ENCODE data around the gene NLE1. TPM values are rescaled to one million over a fixed set of nuclear protein-coding genes. Genes with fewer than 3 reads are reported as not detected.
"Not testable (repeated sequence)": the region's sequence is repeated elsewhere in the genome, so short reads cannot be mapped to it uniquely, and the experiment has no call there.

NLE1 gene
- total RNA-seq, 1 donor from 2014 or later: 20.0 TPM

GRCh38 chr17:35162755-35163154 lies 20.7 kb upstream of the NLE1 start:
- no peak for DNase-seq (ENCODE audit: low spot score)

- no peak for DNase-seq (ENCODE audit: low spot score)
Observed at GRCh38 chr17:35161281-35161761, 19.2 kb upstream of the NLE1 start.

- DNase-seq (ENCODE audit: low spot score): no peak
Observed at GRCh38 chr17:35160354-35161201, 18.5 kb upstream of the NLE1 start.

- DNase-seq (ENCODE audit: low spot score): no peak
Observed at GRCh38 chr17:35159940-35160339, 17.8 kb upstream of the NLE1 start.

GRCh38 chr17:35155246-35155645 lies 13.1 kb upstream of the NLE1 start:
- no peak for DNase-seq (ENCODE audit: low spot score)

- no peak for DNase-seq (ENCODE audit: low spot score)
Observed at GRCh38 chr17:35154196-35155165, 12.4 kb upstream of the NLE1 start.

GRCh38 chr17:35152421-35153140 lies 10.5 kb upstream of the NLE1 start:
- no peak for DNase-seq (ENCODE audit: low spot score)

- DNase-seq (ENCODE audit: low spot score): not testable (repeated sequence)
Observed at GRCh38 chr17:35151080-35151479, 9.0 kb upstream of the NLE1 start.

GRCh38 chr17:35149941-35150340 lies 7.8 kb upstream of the NLE1 start:
- DNase-seq (ENCODE audit: low spot score): no peak

GRCh38 chr17:35148144-35148543 lies 6.0 kb upstream of the NLE1 start:
- DNase-seq (ENCODE audit: low spot score): no peak

GRCh38 chr17:35147375-35147905 lies 5.3 kb upstream of the NLE1 start, which contains the start of gene UNC45B:
Gene UNC45B (plus strand): TSS chr17:35147817. CDS start chr17:35148264, 447 bp downstream.
- DNase-seq (ENCODE audit: low spot score): no peak

GRCh38 chr17:35146214-35146833 lies 4.2 kb upstream of the NLE1 start:
- DNase-seq (ENCODE audit: low spot score): no peak

GRCh38 chr17:35144840-35145239 lies 2.7 kb upstream of the NLE1 start:
- no peak for DNase-seq (ENCODE audit: low spot score)

GRCh38 chr17:35142467-35142796 lies 329 bp upstream of the NLE1 start:
- no peak for DNase-seq (ENCODE audit: low spot score)

- DNase-seq (ENCODE audit: low spot score): no peak
Observed at GRCh38 chr17:35138218-35138617, 3.9 kb downstream of the NLE1 start.

- DNase-seq (ENCODE audit: low spot score): no peak
Observed at GRCh38 chr17:35135322-35135721, 6.8 kb downstream of the NLE1 start.

- no peak for DNase-seq (ENCODE audit: low spot score)
Observed at GRCh38 chr17:35132816-35133550, 9.1 kb downstream of the NLE1 start.

- DNase-seq (ENCODE audit: low spot score): no peak
Observed at GRCh38 chr17:35132099-35132498, 10.0 kb downstream of the NLE1 start.

- DNase-seq (ENCODE audit: low spot score): no peak
Observed at GRCh38 chr17:35130392-35130791, 11.7 kb downstream of the NLE1 start.

- no peak for DNase-seq (ENCODE audit: low spot score)
Observed at GRCh38 chr17:35129973-35130351, 12.1 kb downstream of the NLE1 start.
